ENCODE results near the gene SMIM1. TPM values are rescaled to one million over a fixed set of nuclear protein-coding genes. Genes with fewer than 3 reads are reported as not detected.

SMIM1 gene
- total and polyA plus RNA-seq, 2 donors from 2014 or later: 7.0 to 49.5 TPM

DNA sequence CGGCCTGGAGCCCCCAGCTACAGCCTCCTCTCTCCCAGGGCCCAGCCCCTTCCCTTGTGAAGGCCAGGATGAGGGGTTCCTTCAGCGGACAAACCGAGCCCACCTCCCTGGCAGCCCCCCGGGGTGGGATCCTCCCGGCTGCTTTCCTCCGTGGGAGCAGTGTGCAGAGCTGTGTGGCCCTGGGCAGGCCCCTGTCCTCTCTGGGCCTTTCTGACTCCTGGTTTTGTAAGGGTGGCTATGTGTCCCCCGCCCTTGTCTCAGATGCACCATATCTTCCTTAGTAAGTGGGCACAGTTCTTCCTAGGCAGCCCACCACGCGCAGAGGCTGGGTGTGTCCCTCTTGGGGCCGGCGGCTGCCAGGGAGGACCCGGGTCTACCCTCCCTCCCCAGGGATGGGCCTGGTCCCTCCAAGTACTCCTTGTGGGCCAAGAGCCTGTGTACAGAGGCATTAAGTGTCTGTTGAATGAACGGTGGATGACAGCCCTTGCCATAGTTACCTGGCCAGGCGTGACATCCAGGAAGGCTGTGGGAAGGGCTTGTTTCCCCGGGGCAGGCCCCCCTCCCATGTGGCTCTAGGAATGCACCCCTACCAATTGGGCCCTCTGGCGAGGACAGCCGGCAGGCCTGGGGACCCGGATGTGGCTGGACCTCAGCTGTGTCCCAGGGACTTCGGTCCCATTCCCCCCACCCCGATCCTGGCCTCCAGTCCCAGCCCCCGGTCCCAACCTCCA, 3.8 kb downstream of the SMIM1 start:
- H3K9me3 ChIP-seq (ENCODE audit: control insufficient read depth in 2 of 3, insufficient read depth in 1 of 3, low read length in 3 of 3): no peaks in the 10 kb centered on the region
- H3K27ac ChIP-seq (ENCODE audit: low read depth in 2 of 2, low read length in 2 of 2): no peak overlapping the region
- H3K9ac ChIP-seq (ENCODE audit: low read length in 3 of 3): peak overlapping the region in 1 of 3 donors; percentile 19
- peaks cover 0 to 29% (median 12%) of the 10 kb centered on the region in 3 donors for H3K4me1 ChIP-seq (ENCODE audit: control insufficient read depth in 2 of 3, insufficient read depth in 2 of 3, low read depth in 1 of 3, low read length in 3 of 3)
- TF ChIP-seq, protein P1, sequence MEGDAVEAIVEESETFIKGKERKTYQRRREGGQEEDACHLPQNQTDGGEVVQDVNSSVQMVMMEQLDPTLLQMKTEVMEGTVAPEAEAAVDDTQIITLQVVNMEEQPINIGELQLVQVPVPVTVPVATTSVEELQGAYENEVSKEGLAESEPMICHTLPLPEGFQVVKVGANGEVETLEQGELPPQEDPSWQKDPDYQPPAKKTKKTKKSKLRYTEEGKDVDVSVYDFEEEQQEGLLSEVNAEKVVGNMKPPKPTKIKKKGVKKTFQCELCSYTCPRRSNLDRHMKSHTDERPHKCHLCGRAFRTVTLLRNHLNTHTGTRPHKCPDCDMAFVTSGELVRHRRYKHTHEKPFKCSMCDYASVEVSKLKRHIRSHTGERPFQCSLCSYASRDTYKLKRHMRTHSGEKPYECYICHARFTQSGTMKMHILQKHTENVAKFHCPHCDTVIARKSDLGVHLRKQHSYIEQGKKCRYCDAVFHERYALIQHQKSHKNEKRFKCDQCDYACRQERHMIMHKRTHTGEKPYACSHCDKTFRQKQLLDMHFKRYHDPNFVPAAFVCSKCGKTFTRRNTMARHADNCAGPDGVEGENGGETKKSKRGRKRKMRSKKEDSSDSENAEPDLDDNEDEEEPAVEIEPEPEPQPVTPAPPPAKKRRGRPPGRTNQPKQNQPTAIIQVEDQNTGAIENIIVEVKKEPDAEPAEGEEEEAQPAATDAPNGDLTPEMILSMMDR (IDR thresholded peaks at IDR 0.05; ENCODE audit: borderline replicate concordance, extremely low read depth, insufficient read depth): no peak
- no peak for DNase-seq
- H3K4me3 ChIP-seq (ENCODE audit: low read length in 3 of 3): no peak overlapping the region
- H3K27me3 ChIP-seq (ENCODE audit: control insufficient read depth, insufficient read depth, low read length): no peaks in the 10 kb centered on the region
- no peak for FAIRE-seq
- intact Hi-C loops (cut with DNase I): no loop called here
- H3K36me3 ChIP-seq (ENCODE audit: control insufficient read depth in 2 of 3, insufficient read depth in 3 of 3, low read length in 3 of 3): peaks cover 6 to 16% (median 15%) of the 10 kb centered on the region in 3 donors

DNA sequence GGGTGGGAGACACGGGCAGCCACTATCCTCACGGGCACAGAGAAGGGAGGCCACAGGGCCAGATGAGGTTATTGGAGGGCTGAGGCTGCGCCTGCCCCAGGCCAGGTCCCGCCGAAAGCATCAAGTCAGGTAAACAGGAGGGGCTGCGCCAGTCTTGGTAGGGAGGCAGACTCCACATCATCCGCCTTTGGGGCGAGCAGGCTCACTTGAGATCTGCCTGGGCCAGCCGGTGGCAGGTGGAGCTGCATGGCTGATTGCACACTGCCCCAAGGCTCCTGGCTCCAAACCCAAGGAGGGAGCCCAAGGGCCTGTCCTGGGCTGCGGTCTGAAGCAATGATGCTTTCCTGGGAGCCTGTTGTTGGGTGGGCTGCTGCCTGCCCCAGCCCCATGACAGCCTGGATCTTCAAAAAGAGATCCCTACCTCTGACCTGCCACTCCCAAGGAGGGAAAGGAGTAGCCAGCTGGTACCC, 4.6 kb downstream of the SMIM1 start:
- no peaks in the 10 kb centered on the region for H3K27me3 ChIP-seq (ENCODE audit: control insufficient read depth, insufficient read depth, low read length)
- H3K4me3 ChIP-seq (ENCODE audit: low read length in 3 of 3): no peak overlapping the region
- H3K36me3 ChIP-seq (ENCODE audit: control insufficient read depth in 2 of 3, insufficient read depth in 3 of 3, low read length in 3 of 3): peaks cover 6 to 22% (median 20%) of the 10 kb centered on the region in 3 donors
- peak overlapping the region in 1 of 3 donors; percentile 19 for H3K9ac ChIP-seq (ENCODE audit: low read length in 3 of 3)
- H3K27ac ChIP-seq (ENCODE audit: low read depth in 2 of 2, low read length in 2 of 2): no peak overlapping the region
- intact Hi-C loops (cut with DNase I): no loop called here
- no peak for DNase-seq
- H3K9me3 ChIP-seq (ENCODE audit: control insufficient read depth in 2 of 3, insufficient read depth in 1 of 3, low read length in 3 of 3): no peaks in the 10 kb centered on the region
- TF ChIP-seq, protein P1 (IDR thresholded peaks at IDR 0.05; ENCODE audit: borderline replicate concordance, extremely low read depth, insufficient read depth): no peak
- H3K4me1 ChIP-seq (ENCODE audit: control insufficient read depth in 2 of 3, insufficient read depth in 2 of 3, low read depth in 1 of 3, low read length in 3 of 3): peaks cover 0 to 24% (median 12%) of the 10 kb centered on the region in 3 donors
- no peak for FAIRE-seq

DNA sequence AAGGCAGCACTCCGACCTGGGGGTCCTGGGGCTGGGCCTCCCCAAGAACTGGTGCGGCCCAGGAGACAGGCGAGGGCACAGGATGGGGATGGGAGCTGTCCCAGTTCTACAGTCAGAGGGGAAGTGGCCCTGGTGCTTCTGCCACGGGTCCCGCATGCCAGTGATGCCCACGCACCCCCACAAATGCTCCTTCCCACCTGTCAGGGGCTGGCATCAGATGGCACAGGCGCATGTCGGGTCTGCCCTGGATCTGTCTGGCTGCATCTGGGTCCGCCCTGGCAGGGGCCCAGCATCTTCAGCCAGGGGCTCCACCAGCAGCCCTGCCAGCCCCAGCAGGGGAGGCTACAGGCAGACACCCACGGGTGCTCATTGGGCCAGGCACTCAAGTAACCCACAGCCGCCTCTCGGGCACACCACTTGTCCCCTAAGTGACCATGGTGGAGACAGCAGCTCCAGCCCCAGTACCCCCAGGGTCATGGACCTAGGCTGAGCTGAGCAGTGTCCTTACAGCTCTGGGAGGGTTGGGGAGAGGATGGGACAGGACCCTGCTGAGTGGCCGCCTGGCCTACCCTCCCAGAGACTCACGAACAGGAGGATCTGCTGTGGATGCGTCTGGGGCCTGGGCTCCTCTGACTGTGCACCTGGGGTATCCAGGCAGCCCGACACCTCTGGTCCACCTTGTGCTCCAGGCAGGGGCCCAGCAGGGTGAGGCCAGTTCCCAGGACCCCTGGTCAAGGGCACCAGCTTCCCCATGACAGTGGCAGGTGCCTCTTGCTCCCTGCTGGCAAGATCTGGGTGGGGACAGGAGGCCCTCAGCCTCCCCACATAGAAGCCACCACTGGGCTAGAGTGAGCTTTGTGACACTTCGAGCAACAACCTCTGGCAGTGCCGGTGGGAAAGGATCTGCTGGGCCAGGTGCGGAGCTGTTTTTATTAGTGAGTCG, 5.4 kb downstream of the SMIM1 start:
- intact Hi-C loops (cut with DNase I): no loop called here
- no peak for FAIRE-seq
- Histone ChIP-seq H3K27me3 (ENCODE audit: control insufficient read depth, insufficient read depth, low read length) (no peaks in the 10 kb centered on the region), H3K27ac (ENCODE audit: low read depth in 2 of 2, low read length in 2 of 2) (no peak overlapping the region), H3K4me3 (ENCODE audit: low read length in 3 of 3) (no peak overlapping the region), H3K36me3 (ENCODE audit: control insufficient read depth in 2 of 3, insufficient read depth in 3 of 3, low read length in 3 of 3) (peaks cover 8 to 27% (median 24%) of the 10 kb centered on the region in 3 donors), H3K9me3 (ENCODE audit: control insufficient read depth in 2 of 3, insufficient read depth in 1 of 3, low read length in 3 of 3) (no peaks in the 10 kb centered on the region), H3K9ac (ENCODE audit: low read length in 3 of 3) (no peak overlapping the region), H3K4me1 (ENCODE audit: control insufficient read depth in 2 of 3, insufficient read depth in 2 of 3, low read depth in 1 of 3, low read length in 3 of 3) (peaks cover 0 to 24% (median 12%) of the 10 kb centered on the region in 3 donors)
- peak in 1 of 5 donors; percentile 66 for DNase-seq
- TF ChIP-seq, protein P1 (IDR thresholded peaks at IDR 0.05; ENCODE audit: borderline replicate concordance, extremely low read depth, insufficient read depth): no peak
